Muscle layer of duodenum (tissue), 2 donors: ENCODE measurements around the gene NMNAT1.
"Not testable (repeated sequence)": the region's sequence is repeated elsewhere in the genome, so short reads cannot be mapped to it uniquely, and the experiment has no call there.

ENCODE experiments used
- H3K27ac ChIP-seq: one replicate; pipeline ENCODE4 v1.7.0; 2013; ENCODE audit warnings: mild to moderate bottlenecking, low read length
- H3K27me3 ChIP-seq: one replicate; pipeline ENCODE4 v1.7.0; 2013; ENCODE audit warnings: low read depth, mild to moderate bottlenecking, control low read depth, low read length
- H3K36me3 ChIP-seq, 2 donors: one replicate each; pipeline ENCODE4 v1.7.0; 2013; ENCODE audit warnings: low read length in 2 of 2, control low read depth in 1 of 2, mild to moderate bottlenecking in 1 of 2; ENCODE audit not compliant: insufficient read depth in 2 of 2, control insufficient read depth in 1 of 2
- H3K4me1 ChIP-seq, 2 donors: one replicate each; pipeline ENCODE4 v1.7.0; 2013; ENCODE audit warnings: low read length in 2 of 2, mild to moderate bottlenecking in 2 of 2, control low read depth in 1 of 2, moderate library complexity in 1 of 2; ENCODE audit not compliant: insufficient read depth in 2 of 2, control insufficient read depth in 1 of 2
- H3K4me3 ChIP-seq, 2 donors: one replicate each; pipeline ENCODE4 v1.7.0; 2013; ENCODE audit warnings: low read length in 2 of 2, low read depth in 1 of 2, mild to moderate bottlenecking in 1 of 2
- H3K9me3 ChIP-seq, 2 donors: one replicate each; pipeline ENCODE4 v1.7.0; 2013; ENCODE audit warnings: low read length in 2 of 2, control low read depth in 1 of 2, mild to moderate bottlenecking in 1 of 2; ENCODE audit not compliant: control insufficient read depth in 1 of 2
- donor health status: healthy.

The NMNAT1 gene

DNA sequence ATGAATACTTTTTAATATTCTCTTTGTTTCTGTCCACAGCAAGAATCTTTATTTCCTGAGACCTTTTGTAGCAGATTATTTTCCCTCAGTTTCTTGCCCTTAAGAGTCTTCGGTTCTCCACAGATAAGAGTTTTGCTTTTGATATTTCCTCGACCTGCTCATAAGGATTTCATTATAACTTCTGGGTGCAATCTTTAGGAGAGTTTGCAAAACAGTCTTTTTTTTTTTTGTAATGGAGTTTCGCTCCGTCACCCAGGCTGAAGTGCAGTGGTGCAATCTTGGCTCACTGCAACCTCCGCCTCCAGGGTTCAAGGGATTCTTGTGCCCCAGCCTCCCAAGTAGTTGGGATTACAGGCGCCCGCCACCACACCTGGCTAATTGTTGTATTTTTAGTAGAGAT is 79.4 kb downstream of the NMNAT1 start:
- Histone ChIP-seq H3K4me3 (no peak overlapping the region), H3K9me3 (no peaks in the 10 kb centered on the region), H3K27ac (no peak overlapping the region), H3K27me3 (no peaks in the 10 kb centered on the region), H3K4me1 (no peaks in the 10 kb centered on the region), H3K36me3 (no peaks in the 10 kb centered on the region)

DNA sequence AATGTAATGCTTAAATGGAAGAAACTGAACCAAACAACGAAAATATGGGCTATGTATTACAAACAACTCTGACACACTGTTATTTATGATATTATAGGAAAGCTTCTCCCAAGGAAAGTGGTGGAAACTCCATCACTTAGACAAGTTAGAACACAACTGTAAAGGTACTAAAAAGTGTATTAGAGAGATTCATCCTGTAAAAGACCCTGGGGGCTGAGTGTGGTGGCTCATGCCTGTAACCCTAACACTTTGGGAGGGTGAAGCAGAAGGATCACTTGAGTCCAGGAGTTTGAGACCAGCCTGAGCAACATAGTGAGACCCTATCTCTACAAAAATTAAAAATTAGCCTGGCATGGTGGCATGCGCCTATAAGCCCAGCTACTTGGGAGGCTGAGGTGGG is 82.1 kb downstream of the NMNAT1 start:
- Histone ChIP-seq H3K27me3 (no peaks in the 10 kb centered on the region), H3K4me3 (no peak overlapping the region), H3K4me1 (no peaks in the 10 kb centered on the region), H3K9me3 (no peaks in the 10 kb centered on the region), H3K27ac (no peak overlapping the region), H3K36me3 (no peaks in the 10 kb centered on the region)

DNA sequence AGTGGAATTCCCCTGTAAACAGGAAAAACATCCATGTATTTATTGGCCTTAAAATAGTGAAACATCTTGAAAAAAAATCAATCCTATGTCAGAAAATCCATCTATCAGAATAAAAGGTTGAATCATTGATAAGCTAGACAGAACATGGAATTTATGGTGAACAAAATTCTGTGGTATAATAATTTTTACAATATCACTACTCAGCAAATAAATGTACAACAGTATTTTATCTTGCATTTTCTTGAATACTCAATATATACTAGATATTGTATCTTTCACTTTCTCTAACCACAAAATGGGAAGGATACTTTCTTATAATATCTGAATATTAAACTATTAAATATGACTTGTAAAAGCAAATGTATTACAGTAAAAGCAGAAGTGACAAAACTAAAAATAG is 83.8 kb downstream of the NMNAT1 start:
- no peak overlapping the region for H3K4me3 ChIP-seq
- H3K36me3 ChIP-seq = no peaks in the 10 kb centered on the region
- no peak overlapping the region for H3K27ac ChIP-seq

DNA sequence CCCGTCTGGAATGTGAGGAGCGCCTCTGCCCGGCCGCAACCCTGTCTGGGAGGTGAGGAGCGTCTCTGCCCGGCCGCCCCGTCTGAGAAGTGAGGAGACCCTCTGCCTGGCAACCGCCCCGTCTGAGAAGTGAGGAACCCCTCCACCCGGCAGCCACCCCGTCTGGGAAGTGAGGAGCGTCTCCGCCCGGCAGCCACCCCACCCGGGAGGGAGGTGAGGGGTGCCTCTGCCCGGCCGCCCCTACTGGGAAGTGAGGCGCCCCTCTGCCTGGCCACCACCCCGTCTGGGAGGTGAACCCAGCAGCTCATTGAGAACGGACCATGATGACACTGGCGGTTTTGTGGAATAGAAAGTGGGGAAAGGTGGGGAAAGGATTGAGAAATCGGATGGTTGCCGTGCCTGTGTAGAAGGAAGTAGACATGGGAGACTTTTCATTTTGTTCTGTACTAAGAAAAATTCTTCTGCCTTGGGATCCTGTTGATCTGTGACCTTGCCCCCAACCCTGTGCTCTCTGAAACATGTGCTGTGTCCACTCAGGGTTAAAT is 85.8 kb downstream of the NMNAT1 start:
- not testable (repeated sequence) for H3K27ac ChIP-seq, H3K4me3 ChIP-seq, H3K27me3 ChIP-seq, H3K36me3 ChIP-seq, H3K4me1 ChIP-seq, H3K9me3 ChIP-seq

More for the DNA sequence above, 83.8 kb downstream of the NMNAT1 start:
- Histone ChIP-seq H3K27me3 (no peaks in the 10 kb centered on the region), H3K4me1 (no peaks in the 10 kb centered on the region), H3K9me3 (no peaks in the 10 kb centered on the region)

DNA sequence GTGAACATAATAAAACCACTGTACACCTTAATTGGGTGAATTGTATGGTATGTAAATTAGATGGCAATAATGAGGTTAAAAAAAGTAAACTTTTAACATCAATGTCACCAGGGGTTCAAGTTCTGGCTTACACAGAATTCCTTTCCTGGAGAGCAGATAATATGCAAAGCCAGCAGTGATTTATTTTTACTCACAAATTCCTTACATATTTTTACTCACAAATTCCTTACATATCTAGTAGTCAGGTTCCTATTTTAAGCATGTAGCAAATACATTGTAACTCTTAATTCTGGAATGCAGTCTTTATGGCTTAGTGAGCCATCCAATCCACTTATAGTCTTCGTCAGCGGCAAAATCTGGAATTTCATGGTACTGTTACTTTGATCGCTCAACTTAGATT is 88.2 kb downstream of the NMNAT1 start:
- no peaks in the 10 kb centered on the region for H3K9me3 ChIP-seq
- H3K27ac ChIP-seq = no peak overlapping the region
- peaks cover 0 to 16% of the 10 kb centered on the region in 2 donors for H3K4me1 ChIP-seq

DNA sequence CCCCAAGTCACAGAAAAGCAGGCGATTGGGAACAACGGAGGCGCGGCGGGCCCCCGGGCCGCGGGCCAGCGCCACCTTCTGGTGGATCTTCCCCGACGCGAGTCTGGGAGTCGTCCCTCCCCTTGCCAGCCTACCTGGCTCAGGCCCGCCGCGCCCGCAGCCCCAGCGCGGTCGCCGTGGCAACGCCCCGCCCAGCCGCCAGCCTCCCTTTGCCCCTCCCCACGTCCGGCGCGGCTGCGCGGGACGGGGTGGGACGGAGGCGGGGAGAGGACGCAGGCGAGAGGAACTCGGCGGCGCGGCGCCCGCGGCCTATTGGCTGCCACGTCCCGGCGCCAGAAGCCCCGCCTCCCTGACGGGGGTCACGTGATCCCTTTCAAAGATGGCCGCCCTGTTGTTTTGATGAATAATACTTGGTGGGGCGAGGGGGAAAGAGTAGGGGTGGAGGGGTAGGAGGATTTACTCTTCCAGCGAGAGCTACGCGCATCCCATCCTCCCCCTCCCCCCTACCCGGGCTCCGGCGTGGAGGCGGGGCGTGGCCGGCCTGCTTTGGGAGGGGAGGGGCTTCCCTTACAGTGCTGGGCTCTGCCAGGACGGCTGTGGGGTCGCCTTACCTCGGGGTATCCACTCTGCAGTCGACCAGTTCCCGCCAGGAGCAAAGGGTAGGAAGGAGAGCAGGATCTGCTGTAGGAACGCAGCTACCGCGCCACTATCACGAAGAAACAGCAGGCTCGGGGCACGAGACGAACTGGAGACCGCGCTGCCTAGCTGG is 89.5 kb downstream of the NMNAT1 start, which contains the start of gene UBE4B:
Gene UBE4B (plus strand): TSS at position 369 of the 769 bp plus-strand sequence. CDS start 713 bp downstream, outside the sequence.
- Histone ChIP-seq H3K4me1 (peaks cover 0 to 16% of the 10 kb centered on the region in 2 donors), H3K4me3 (peak within 1 kb of the TSS; percentile 91 to 100)

More for the DNA sequence above, 88.2 kb downstream of the NMNAT1 start:
- Histone ChIP-seq H3K27me3 (no peaks in the 10 kb centered on the region), H3K36me3 (peaks cover 0 to 9% of the 10 kb centered on the region in 2 donors), H3K4me3 (no peak overlapping the region)

DNA sequence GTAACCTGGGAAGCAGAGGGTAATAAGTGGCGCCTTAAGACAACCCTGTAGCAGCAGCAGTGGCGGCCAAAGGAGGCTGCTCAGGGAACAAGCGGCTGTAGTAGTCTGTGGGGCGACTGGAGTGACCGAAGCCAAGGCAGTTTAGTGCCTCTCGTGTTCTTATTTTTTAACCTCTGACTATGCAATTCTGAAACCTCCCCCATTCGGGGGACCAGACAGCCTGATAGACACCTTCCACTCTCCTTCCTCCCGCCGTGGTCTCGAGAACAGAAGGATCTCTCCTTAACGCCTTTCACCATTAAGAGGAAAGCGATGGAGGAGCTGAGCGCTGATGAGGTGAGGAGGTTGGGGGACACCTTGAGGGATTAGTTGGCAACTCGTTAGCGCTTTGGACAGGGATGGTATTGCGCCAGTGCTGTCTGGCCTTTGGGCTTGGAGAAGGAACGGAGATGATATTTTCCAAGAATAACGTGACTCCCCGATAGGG is 90.1 kb downstream of the NMNAT1 start:
- H3K36me3 ChIP-seq = peaks cover 1 to 9% of the 10 kb centered on the region in 2 donors
- peak overlapping the region; percentile 91 to 100 for H3K4me3 ChIP-seq
- H3K9me3 ChIP-seq = no peaks in the 10 kb centered on the region
- peak overlapping the region; percentile 96 for H3K27ac ChIP-seq
- H3K27me3 ChIP-seq = no peaks in the 10 kb centered on the region
- H3K4me1 ChIP-seq = peaks cover 0 to 16% of the 10 kb centered on the region in 2 donors

More for the DNA sequence above, 89.5 kb downstream of the NMNAT1 start, which contains the start of gene UBE4B:
- no peaks in the 10 kb centered on the region for H3K9me3 ChIP-seq
- H3K36me3 ChIP-seq = peaks cover 0 to 9% of the 10 kb centered on the region in 2 donors
- H3K27ac ChIP-seq = peak within 1 kb of the TSS; percentile 96
- H3K27me3 ChIP-seq = no peaks in the 10 kb centered on the region
